Nucleus accumbens (tissue), 56 donors: ENCODE data around the gene UNC13B.
"Not testable (repeated sequence)": the region's sequence is repeated elsewhere in the genome, so short reads cannot be mapped to it uniquely, and the experiment has no call there.

Experiments used
- DNase-seq, 56 donors: peaks; one replicate each; lab custom pipeline; 2025; lab: John Stamatoyannopoulos, UW

The UNC13B gene

GRCh38 chr9:35211854-35212253 lies 50.0 kb downstream of the UNC13B start:
- DNase-seq, result no peak

DNA sequence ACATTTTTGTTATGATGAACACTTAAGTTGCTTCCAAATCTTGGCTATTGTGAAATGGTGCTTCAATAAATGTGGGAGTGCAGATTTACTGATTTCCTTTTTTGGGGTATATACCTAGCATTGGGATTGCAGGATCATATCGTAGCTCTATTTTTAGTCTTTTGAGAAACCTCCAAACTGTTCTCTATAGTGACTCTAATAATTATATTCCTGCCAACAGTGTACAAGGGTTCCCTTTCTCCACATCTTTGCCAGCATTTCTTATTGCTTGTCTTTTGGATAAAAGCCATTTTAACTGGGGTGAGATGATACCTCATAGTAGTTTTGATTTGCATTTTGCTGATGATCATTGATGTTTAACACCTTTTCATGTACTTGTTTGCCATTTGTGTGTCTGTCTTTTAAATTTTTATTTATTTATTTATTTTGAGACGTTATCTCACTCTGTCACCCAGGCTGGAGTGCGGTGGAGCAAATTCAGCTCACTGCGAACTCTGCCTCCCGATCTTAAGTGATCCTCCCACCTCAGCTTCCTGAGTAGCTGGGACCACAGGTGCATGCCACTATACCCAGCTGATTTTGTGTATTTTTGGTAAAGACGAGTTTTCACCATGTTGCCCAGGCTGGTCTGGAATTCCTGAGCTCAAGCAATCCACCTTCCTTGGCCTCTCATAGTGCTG lies 59.0 kb downstream of the UNC13B start:
- no peak for DNase-seq

- no peak for DNase-seq
Observed at GRCh38 chr9:35225677-35226076, 63.9 kb downstream of the UNC13B start.

DNA sequence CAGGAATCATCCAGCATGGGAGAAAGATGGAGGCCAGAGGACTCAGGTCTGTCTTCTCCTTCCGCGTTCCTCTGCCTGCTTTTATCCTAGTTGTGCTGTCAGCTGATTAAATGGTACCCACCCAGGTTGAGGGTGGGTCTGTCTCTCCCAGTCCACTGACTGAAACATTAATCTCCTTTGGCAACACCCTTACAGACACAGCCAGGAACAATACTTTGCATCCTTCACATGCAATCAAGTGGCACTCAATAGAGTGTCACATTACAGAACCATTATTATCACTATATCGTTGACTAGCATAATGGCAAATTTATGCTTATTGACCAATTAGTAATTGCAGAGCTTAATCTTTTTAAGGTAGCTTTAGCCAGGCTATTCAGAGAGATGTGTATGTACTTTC lies 64.8 kb downstream of the UNC13B start:
- no peak for DNase-seq

- no peak for DNase-seq
Observed at GRCh38 chr9:35227284-35227683, 65.5 kb downstream of the UNC13B start.

DNA sequence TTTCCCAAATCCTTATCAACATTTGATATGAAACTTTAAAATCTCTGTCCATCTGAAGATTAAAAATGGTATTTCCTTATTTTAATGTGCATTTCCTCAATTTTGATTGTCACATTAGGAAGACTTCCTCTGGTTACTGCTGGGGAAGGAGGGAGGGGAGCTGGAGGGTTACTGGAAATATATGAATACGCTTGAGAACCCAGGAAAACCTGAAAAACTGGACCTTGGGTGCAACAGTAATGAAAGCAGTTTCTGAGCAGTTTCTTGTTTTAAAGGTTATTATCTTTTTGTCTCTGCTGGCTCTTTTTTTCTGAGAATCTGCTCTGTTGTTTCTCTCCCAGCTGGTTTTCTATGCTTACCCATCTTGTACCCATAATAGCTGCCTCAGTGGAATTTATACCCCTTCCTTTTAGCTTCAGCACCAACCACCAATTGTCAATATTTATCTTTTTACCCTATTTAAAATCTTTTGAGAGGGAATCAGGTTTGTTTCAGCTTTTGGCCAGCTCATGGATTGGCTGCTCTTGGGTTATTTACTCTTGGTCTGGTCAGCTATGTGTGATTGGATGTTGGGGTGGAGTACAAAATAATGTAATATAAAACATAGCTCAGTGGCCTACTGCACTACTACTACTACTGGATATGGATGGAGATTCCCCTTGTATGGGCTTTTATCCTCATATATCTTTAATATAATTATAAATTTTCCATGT lies 67.4 kb downstream of the UNC13B start:
- no peak for DNase-seq

DNA sequence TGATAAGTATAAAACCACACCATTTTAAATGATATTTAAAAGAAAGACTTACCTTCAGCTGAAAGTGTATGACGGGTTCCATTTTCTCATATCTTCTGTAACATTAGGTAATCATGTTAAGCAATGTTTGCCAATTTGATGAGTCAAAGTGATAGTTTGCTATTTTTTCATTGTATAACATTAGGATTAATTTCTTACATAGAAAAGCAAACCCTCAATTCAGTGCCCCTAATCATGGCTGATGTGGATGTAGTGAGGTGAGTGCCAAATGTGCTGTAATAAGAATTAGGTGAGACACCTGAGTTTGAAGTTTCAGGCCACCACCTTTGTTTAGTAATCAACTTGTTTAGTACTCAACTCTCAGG lies 68.0 kb downstream of the UNC13B start:
- no peak for DNase-seq

DNA sequence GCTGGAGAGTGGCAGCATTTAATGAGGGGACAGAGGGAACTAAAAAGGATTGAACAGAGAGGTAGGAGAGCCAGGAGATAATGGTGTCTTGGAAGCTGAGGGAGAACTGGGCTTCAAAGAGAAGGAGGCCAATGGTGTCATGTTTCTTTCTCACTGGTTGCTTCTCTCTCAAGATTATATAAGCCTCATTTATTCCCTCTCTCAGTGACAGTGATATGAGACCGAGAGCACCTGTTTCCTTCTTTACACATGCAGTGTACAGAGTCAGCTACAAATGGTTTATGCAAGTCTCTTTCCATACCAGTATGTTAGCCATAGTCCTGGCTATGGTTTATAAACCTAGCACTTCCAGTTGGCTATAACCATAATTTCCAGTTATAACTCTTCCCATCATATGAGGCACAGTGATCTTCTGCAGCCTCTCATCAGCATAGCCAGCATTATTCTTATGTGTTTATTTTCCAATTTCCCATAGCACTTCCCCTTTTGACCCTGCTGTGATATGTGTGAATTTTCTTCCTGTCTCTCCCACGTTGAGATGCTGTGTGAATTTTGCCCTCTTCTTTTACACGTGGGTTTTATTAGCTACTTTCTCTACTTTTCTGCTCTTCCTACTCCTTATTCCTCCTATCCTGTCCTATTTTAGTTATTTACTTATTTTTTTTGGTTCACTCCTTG lies 71.2 kb downstream of the UNC13B start:
- DNase-seq, result no peak

DNA sequence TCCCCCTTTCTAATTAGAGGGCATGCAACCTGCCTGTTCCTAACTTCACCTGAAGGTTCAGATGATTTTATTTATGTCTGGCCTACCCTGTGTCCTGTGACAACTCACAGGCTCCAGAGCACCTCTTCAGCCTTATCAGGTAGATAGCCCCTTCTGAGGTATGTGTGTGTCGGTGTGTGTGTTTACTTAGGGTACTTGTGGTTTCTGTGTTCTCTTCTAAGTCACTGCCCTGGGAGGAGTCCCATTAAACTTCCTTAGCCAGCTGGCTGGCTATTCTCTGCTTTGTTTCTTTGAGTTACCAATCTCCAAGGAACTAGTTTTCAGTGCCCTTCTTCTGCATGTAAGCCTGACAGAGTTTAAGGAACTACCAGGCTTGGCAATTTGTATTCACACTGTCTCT lies 74.9 kb downstream of the UNC13B start:
- no peak for DNase-seq

- DNase-seq, result no peak
Observed at GRCh38 chr9:35237311-35237710, 75.5 kb downstream of the UNC13B start.

- not testable (repeated sequence) for DNase-seq
Observed at GRCh38 chr9:35245945-35246344, 84.1 kb downstream of the UNC13B start.

GRCh38 chr9:35253075-35253474 lies 91.3 kb downstream of the UNC13B start:
- no peak for DNase-seq

DNA sequence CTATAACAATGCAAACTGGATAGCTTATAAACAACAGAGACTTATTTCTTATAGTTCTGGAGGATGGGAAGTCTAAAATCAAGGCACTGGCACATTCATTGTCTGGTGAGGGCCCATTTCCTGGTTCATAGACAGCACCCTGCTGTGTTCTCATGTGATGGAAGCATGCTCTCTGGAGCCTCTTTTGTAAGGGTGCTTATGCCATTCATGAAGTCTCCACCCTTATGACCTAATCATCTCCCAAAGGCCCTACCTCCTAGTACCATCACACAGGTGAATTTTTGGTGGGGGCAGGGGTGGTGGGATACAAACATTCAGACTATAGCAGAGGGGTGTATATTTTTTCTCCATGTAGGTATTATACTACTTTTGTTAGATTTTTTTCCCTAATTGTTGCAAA lies 92.4 kb downstream of the UNC13B start:
- no peak for DNase-seq

DNA sequence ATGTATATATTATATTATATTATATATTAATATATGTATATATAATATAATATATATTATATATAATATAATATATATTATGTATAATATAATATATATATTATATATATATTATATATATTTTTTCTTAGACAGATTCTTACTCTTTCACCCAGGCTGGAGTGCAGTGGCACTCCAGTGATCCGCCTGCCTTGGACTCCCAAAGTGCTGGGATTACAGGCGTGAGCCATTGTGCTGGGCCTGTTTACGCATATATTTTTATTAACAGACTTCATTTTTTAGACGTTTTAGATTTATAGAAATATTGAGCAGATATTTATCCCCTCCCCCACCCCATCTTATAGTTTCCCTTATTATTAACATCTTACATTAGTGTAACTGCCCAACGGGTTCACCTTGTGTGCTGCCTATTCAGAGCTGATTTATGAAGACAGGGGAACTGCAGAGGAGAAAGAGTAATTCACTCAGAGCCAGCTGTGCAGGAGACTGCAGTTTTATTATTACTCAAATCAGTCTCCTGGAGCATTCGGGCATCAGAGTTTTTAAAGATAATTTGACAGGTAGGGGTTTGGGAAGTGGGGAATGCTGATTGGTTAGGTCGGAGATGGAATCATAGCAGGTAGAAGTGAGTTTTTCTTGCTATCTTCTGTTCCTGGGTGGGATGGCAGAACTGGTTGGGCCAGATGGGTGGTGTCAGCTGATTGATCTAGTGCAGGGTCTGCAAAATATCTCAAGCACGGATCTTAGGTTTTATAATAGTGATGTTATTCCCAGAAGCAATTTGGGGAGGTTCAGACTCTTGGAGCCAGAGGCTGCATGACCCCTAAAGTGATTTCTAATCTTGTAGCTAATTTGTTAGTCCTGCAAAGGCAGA lies 93.4 kb downstream of the UNC13B start:
- no peak for DNase-seq

GRCh38 chr9:35257986-35258659 lies 96.3 kb downstream of the UNC13B start:
- no peak for DNase-seq

DNA sequence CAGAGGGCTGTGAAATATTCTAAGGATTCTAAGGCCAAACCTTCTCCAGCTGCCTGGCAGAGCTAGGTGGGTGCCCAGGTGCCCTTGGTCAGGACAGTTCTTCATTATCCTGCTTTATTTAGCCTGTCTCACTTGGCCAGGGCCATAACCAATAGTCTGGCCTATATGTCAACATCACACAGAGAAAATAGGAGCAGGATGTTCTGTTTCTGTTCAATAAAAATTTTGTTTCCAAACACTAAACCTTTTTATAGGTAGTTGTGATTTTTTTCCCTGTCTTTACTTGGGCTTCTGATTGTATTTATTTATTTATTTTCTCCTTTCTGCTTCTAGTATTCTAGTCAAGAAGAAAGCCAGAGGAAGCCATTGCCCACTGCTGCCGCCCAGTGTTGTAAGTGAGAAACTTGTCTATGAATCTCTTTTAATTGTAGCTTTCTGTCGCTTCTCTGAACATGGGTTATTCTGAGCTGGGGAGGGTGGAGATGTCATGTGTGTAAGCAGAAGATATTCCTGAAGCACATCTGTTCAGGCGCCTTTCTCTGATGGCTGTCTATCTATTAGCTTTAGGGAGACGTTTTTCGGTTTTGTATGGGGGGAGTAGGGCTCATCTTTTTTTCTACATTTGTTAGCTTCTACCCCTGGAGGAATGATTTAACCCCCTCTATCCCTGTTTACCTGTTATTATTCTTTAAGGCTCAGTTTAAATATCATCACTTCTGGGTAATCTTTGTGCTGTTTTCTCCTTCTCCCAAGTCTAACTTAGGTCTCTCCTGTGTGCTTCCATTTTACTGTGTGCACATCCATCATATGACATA lies 97.1 kb downstream of the UNC13B start:
- peak in 48 of 56 donors; percentile 1 to 88 (median 46) for DNase-seq

DNA sequence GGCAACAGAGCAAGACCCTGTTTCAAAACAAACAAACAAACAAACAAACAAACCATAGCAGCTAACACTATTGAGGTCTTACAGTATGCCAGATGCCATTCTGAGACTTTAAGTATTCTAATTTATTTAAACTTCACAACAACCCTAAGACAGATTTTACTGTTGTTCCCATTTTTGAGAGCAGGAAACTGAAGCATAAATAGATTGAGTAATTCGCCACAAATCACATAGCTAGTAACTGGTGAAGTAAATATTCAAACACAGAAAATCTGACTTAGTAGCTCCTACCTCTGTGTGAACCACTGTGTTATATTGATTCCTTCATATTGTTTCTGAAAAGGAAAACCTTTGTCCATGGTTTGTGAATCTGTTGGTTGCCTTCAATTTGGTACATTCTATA lies 98.4 kb downstream of the UNC13B start:
- no peak for DNase-seq

- DNase-seq, result no peak
Observed at GRCh38 chr9:35262064-35262463, 100.3 kb downstream of the UNC13B start.

DNA sequence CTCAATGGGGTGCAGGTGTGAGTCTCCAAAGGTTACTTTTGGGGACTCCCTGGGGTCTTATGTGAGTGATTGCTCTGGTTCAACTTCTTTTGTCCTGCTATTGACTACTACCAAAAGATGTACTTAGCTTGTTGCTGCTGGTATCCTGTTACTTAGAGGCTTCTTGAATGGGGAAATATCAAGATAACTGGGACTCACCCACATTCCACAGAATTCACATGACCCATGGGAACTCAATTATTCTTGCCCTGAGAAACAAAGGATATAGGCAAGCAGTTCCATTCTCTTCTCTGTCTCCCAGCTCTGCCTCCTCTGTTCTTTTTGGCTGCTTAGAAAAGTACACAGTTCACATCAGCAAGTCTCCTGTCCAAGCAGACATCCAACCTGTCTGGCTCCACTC lies 105.9 kb downstream of the UNC13B start:
- DNase-seq, result no peak
